ENCODE measurements around the gene ANK3. TPM values are rescaled to one million over a fixed set of nuclear protein-coding genes. Genes with fewer than 3 reads are reported as not detected.
"Not testable (repeated sequence)": the region's sequence is repeated elsewhere in the genome, so short reads cannot be mapped to it uniquely, and the experiment has no call there.

ANK3 gene
- total RNA-seq, 2 donors from 2014 or later = 33.3 to 51.4 TPM

DNA sequence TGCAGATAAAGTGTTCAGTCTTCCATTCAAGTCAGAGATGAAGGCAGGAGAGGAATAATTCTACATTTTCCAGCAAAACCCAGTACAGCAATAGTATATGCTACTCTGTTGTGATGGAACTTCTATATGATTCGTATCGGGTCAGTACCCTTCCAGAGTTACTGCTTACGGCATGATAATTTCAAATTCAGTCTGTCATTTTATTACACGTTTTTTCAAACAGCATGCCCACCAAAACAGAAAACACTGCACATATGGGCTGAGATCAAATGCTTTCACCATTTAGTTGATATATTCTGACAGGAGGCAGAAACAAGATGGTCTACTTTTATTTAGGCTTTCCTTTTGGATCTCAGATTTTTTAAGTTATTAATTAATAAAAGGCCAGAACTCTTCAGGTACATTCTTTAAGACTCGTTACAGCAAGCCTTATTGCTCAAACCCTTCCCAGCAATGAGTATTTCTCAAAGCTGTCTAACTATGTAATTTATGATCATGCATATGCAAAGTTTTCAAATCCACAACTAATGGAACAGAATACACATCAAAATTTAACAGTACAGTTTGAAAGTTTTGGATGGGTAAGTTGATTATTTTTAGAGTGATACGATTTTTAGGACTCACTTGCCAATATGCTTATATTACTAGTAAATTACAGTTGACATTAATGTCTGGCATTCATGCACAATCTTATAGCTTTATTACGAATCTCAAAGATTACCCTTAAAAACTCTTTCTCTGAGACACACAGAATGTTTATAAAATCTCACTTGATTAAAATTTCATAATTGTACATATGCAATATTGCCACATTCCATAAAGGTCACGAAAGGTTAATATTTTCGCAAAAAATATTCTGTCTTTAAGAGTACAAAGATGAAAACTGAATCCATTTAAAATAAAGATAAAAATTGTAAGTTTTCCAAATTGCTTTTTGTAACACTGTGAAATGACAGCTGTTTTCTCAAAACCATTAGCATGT lies 91.0 kb downstream of the ANK3 start:
- H3K27me3 Mint-ChIP-seq (ENCODE audit: low read depth) = no peaks in the 10 kb centered on the region
- ATAC-seq (replicated peaks in 1 of 2) = no peak
- H3K36me3 Mint-ChIP-seq (ENCODE audit: insufficient read depth in 2 of 2) = no peaks in the 10 kb centered on the region
- H3K9me3 Mint-ChIP-seq = no peaks in the 10 kb centered on the region
- H3K4me3 Mint-ChIP-seq = no peak overlapping the region
- peaks cover 6% of the 10 kb centered on the region for H3K4me1 Mint-ChIP-seq (ENCODE audit: low read depth)
- H3K27ac Mint-ChIP-seq = no peak overlapping the region
- no peak for DNase-seq

DNA sequence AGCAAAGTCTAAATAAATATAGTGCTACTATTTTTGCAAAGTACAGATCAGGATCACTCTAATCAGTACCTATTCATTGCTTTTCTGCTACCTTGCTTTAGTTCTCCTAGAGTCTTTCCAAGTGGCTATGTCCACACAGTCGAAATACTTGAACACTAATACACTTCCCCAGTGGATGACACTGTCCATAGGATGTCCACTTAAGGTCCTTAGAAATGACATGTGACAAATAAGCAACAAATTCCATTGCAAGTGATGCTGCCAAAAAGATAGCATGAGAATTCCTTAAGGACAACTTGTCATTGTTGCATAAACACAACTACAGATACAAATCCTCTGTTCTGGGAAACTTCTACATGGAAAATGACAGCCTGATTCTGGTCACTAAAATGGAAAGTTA lies 93.6 kb downstream of the ANK3 start:
- no peaks in the 10 kb centered on the region for H3K9me3 Mint-ChIP-seq
- no peak overlapping the region for H3K27ac Mint-ChIP-seq
- no peaks in the 10 kb centered on the region for H3K27me3 Mint-ChIP-seq (ENCODE audit: low read depth)
- ATAC-seq (replicated peaks in 1 of 2) (no peak), DNase-seq (no peak)
- no peak overlapping the region for H3K4me3 Mint-ChIP-seq
- no peaks in the 10 kb centered on the region for H3K36me3 Mint-ChIP-seq (ENCODE audit: insufficient read depth in 2 of 2)
- H3K4me1 Mint-ChIP-seq (ENCODE audit: low read depth) = peaks cover 8% of the 10 kb centered on the region

DNA sequence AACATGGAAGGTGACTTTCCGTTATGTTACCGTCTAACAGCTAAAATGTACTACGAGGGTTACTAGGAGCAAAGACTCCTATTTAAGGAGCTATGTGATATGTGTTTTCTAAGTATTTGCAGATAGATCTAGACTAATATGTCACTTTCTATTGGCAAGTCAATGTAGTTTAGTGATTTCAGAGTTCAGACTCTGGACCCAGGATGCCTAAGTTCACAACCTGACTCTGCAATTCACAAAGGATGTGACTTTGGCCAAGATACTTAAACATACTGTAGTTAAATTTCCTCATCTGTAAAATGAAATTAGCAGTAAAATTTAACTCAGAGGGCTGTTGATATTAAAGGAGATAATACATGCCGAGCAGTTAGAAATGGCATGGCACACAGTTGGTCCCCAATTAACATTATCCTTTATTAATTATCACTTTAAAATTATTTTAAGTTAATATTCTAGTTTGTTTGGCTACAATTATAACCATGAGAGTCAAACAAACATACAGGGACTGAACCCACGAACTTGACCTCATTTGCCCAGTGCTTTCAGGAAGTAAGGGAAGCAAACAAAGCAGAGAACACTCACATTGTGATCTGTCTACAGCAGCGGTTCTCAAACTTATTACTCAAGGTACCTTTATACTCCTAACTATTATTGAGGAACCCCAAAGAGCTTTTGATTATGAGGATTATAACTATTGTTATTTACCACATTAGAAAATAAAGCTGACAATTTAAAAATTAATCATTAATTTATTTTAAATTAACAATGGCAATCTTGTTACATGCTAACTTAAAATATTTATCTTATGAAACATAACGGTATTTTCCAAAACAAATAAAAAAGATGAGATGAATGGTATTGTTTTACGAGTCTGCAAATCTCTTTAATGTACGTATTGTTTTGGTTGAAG lies 94.4 kb downstream of the ANK3 start:
- no peaks in the 10 kb centered on the region for H3K36me3 Mint-ChIP-seq (ENCODE audit: insufficient read depth in 2 of 2)
- DNase-seq (no peak), ATAC-seq (replicated peaks in 1 of 2) (no peak)
- H3K4me3 Mint-ChIP-seq = no peak overlapping the region
- H3K27me3 Mint-ChIP-seq (ENCODE audit: low read depth) = no peaks in the 10 kb centered on the region
- H3K9me3 Mint-ChIP-seq = no peaks in the 10 kb centered on the region
- H3K4me1 Mint-ChIP-seq (ENCODE audit: low read depth) = peaks cover 8% of the 10 kb centered on the region
- no peak overlapping the region for H3K27ac Mint-ChIP-seq

DNA sequence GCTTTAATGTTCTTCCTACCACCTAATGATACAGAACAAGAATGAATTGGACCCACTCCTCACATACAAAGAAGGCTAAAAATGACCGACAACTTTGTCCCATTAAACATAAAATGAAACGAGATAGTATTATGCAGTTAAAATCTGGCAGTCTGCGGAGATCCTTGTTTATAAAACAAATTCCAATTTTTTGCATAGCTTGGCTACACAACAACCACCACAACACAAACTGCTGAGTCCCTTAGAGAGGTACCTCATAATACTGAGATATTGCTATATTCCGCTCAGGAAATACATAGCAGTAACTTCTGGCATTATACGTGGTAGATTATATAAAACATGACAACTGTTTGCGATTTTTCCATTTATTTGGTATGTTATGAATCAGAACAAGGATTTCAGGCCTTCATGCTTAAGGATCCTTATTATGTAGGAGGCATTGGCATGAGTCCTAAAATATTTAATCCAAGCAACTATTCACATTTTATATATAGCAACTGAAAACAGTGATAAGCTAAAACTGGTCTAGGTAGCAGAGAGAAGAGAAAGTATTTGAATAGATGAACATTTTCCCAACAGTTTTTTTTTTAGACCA lies 96.0 kb downstream of the ANK3 start:
- ATAC-seq (replicated peaks in 1 of 2) = no peak
- no peak overlapping the region for H3K27ac Mint-ChIP-seq
- DNase-seq = no peak
- H3K4me3 Mint-ChIP-seq = no peak overlapping the region
- H3K9me3 Mint-ChIP-seq = no peaks in the 10 kb centered on the region
- peaks cover 8% of the 10 kb centered on the region for H3K4me1 Mint-ChIP-seq (ENCODE audit: low read depth)
- H3K36me3 Mint-ChIP-seq (ENCODE audit: insufficient read depth in 2 of 2) = no peaks in the 10 kb centered on the region
- H3K27me3 Mint-ChIP-seq (ENCODE audit: low read depth) = no peaks in the 10 kb centered on the region

DNA sequence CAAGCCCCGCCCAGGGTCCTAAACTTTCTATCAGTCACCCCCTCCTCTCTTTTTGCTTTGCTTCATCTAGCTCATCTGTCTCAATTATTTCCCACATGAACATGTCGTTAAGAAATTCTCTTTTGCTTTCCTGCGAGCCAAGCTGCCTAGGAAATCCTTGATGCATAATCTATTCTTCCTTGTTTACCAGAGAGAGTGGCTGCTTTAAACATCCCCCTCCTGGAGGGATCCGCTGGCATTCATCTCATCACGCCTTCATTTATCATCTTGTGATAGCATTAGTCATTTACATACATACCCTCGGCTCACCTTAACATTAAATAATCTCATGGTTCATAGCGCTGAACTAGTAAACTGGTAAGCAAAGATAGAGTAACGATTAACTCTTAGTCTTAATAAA lies 96.7 kb downstream of the ANK3 start:
- Mint-ChIP-seq H3K4me3 (no peak overlapping the region), H3K36me3 (ENCODE audit: insufficient read depth in 2 of 2) (no peaks in the 10 kb centered on the region), H3K27me3 (ENCODE audit: low read depth) (no peaks in the 10 kb centered on the region), H3K9me3 (no peaks in the 10 kb centered on the region), H3K4me1 (ENCODE audit: low read depth) (peaks cover 15% of the 10 kb centered on the region), H3K27ac (no peak overlapping the region)
- ATAC-seq (replicated peaks in 1 of 2) = no peak
- DNase-seq = no peak

DNA sequence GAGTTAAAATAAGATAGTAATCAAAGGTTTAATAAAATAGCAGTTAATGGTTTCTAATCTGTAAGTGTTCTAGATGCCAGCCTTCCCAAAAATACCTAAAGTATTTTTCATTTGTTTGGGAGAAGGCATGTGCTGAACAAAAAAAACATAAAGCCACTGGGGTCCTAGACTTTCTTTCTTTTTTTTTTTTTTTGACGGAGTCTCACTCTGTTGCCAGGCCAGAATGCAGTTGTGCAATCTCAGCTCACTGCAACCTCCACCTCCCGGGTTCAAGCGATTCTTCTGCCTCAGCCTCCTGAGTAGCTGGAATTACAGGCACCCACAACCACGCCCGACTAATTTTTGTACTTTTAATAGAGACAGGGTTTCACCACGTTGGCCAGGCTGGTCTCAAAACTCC lies 97.1 kb downstream of the ANK3 start:
- not testable (repeated sequence) for H3K27me3 Mint-ChIP-seq (ENCODE audit: low read depth); H3K27ac Mint-ChIP-seq

DNA sequence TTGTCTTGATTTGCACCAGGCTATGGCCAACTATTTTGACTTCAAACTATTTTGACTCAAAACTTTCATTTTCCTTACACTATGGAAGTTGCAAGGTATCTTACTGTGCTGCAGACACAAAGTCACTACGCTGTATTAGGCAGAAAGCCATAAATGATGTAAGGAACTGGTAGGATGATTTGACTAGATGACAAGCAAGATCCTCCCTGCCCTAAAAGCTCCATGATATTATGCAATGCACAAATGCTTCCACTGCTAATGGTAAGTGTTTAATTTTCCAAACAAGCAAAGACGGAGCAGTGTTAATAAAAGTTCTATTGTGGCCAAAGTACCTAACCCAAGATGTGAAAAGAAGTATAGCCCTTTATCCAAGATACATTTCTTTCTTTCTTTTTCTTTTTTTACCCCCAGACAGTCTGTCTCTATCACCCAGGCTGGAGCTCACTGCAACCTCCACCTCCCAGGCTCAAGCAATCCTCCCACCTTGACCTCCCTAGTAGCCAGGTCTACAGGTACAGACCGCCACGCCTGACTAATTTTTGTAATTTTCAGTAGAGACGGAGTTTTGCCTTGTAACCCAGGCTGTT lies 98.2 kb downstream of the ANK3 start:
- Mint-ChIP-seq H3K4me3 (no peak overlapping the region), H3K4me1 (ENCODE audit: low read depth) (peaks cover 17% of the 10 kb centered on the region), H3K9me3 (no peaks in the 10 kb centered on the region), H3K36me3 (ENCODE audit: insufficient read depth in 2 of 2) (no peaks in the 10 kb centered on the region), H3K27me3 (ENCODE audit: low read depth) (no peaks in the 10 kb centered on the region), H3K27ac (no peak overlapping the region)
- ATAC-seq (replicated peaks in 1 of 2) (no peak), DNase-seq (no peak)

More for the DNA sequence above, 97.1 kb downstream of the ANK3 start:
- not testable (repeated sequence) for H3K9me3 Mint-ChIP-seq; H3K36me3 Mint-ChIP-seq (ENCODE audit: insufficient read depth in 2 of 2); DNase-seq; H3K4me3 Mint-ChIP-seq; ATAC-seq (replicated peaks in 1 of 2)
- peaks cover 17% of the 10 kb centered on the region for H3K4me1 Mint-ChIP-seq (ENCODE audit: low read depth)

DNA sequence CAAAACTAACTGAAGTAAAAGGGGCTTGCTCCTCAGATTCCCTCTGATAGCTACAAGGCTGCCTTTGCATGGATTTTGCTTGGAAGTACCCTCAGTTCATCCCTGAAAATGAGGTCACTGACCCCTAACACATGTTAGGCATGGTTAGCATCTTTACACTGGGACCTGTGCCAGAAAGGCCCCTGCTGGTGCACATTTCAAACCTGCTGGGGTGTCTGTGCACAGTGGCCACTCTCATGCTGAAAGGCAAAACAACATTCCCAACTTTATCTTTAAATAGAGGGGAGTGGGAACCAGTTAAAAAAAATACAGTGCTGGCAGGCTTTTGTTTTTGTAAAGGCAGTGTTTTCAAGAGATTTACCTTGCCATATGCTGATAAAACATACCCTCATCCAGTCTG lies 99.1 kb downstream of the ANK3 start:
- H3K36me3 Mint-ChIP-seq (ENCODE audit: insufficient read depth in 2 of 2) = no peaks in the 10 kb centered on the region
- DNase-seq (no peak), ATAC-seq (replicated peaks in 1 of 2) (no peak)
- H3K4me3 Mint-ChIP-seq = no peak overlapping the region
- no peak overlapping the region for H3K27ac Mint-ChIP-seq
- H3K9me3 Mint-ChIP-seq = no peaks in the 10 kb centered on the region
- H3K27me3 Mint-ChIP-seq (ENCODE audit: low read depth) = no peaks in the 10 kb centered on the region
- peaks cover 17% of the 10 kb centered on the region for H3K4me1 Mint-ChIP-seq (ENCODE audit: low read depth)

DNA sequence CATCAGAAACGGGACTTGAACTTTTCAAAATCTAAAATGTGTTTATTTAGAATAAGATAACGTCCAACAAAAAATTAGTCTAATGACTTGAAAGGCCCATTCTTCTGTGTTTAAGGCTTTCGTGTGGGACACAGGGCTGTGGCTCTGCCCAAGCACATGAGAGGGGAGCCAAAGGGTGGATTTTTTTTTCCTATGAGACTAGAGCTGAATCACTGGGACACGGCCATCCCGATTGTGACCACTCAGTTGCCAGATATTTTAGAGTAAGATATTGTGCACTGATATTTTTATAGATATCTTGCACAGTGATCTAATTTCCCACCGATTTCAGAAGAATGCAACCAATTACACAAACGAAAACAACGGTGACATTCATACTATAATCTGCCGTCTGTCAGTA lies 99.9 kb downstream of the ANK3 start:
- Mint-ChIP-seq H3K4me1 (ENCODE audit: low read depth) (peaks cover 17% of the 10 kb centered on the region), H3K36me3 (ENCODE audit: insufficient read depth in 2 of 2) (no peaks in the 10 kb centered on the region), H3K4me3 (no peak overlapping the region), H3K9me3 (no peaks in the 10 kb centered on the region), H3K27me3 (ENCODE audit: low read depth) (no peaks in the 10 kb centered on the region), H3K27ac (no peak overlapping the region)
- ATAC-seq (replicated peaks in 1 of 2) (no peak), DNase-seq (no peak)

DNA sequence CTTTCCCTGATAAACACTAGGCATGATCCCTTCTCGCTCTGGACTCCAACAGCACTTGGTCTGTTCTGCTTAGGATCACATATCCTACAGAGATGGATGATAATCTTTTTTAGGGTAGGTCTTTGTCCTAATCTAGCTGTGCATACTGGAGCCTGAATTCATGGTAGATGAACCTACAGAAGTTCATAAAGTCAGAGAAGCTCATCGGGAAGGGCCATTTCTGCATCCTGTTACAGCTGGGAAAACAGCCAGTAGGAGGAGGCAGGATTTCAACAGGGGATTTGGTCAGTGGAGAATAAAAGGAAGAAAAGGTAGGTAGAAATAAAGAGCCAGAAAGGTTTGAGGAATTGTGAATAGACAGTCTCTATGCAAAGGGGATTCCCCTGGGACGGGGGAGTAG lies 101.4 kb downstream of the ANK3 start:
- no peak overlapping the region for H3K4me3 Mint-ChIP-seq
- H3K36me3 Mint-ChIP-seq (ENCODE audit: insufficient read depth in 2 of 2) = no peaks in the 10 kb centered on the region
- H3K27me3 Mint-ChIP-seq (ENCODE audit: low read depth) = no peaks in the 10 kb centered on the region
- H3K9me3 Mint-ChIP-seq = no peaks in the 10 kb centered on the region
- ATAC-seq (replicated peaks in 1 of 2) = no peak
- no peak for DNase-seq
- peaks cover 9% of the 10 kb centered on the region for H3K4me1 Mint-ChIP-seq (ENCODE audit: low read depth)
- no peak overlapping the region for H3K27ac Mint-ChIP-seq

DNA sequence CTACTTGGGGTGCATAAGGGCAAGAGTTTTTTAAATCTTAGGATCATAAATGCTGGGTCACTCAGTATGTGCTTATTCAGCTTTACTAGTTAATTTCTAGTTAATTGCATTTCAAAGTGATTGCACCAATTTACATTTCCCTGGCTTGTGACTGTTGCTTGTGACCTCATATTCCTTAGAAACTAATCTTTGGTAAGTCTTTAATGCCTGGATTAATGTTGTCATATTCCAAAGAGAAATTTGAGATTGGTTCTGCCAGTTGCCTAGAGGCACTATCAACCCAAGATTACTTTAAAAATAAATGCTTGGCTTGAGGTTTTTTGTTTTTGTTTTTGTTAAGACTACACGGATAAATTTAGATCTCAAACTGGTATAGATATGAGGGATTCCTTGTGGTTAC lies 103.1 kb downstream of the ANK3 start:
- H3K9me3 Mint-ChIP-seq = no peaks in the 10 kb centered on the region
- no peaks in the 10 kb centered on the region for H3K27me3 Mint-ChIP-seq (ENCODE audit: low read depth)
- H3K27ac Mint-ChIP-seq = no peak overlapping the region
- DNase-seq (no peak), ATAC-seq (replicated peaks in 1 of 2) (no peak)
- no peaks in the 10 kb centered on the region for H3K36me3 Mint-ChIP-seq (ENCODE audit: insufficient read depth in 2 of 2)
- peaks cover 9% of the 10 kb centered on the region for H3K4me1 Mint-ChIP-seq (ENCODE audit: low read depth)
- no peak overlapping the region for H3K4me3 Mint-ChIP-seq

DNA sequence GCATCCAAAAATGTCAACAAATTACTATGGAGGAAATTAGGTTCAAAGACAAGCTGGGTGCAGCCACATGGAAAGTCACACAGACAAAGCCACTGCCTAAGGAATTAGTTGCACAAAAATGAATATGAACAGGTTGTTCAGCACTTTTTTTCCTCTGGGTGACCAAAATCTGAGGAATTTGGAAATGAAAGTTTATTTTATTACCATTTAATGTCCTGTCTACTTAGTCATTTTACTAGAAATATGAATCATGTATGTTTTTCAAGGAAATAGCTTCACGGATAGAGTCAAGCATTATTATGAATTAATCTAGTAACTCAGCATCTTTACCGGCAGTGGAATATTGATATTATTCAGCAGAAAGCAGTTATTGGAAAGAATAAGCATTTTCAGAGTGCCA lies 106.3 kb downstream of the ANK3 start:
- ATAC-seq (replicated peaks in 1 of 2) = no peak
- H3K4me1 Mint-ChIP-seq (ENCODE audit: low read depth) = peaks cover 7% of the 10 kb centered on the region

More for the DNA sequence above, 106.3 kb downstream of the ANK3 start:
- Mint-ChIP-seq H3K27me3 (ENCODE audit: low read depth) (no peaks in the 10 kb centered on the region), H3K27ac (no peak overlapping the region), H3K9me3 (no peaks in the 10 kb centered on the region), H3K4me3 (no peak overlapping the region), H3K36me3 (ENCODE audit: insufficient read depth in 2 of 2) (peaks cover 0 to 3% of the 10 kb centered on the region in 2 donors)
- no peak for DNase-seq
